GM19372 (cell line): Measurements from ENCODE around the gene KLHL36.

ENCODE experiments used
- ATAC-seq: cut with Tn5 transposase; IDR thresholded peaks from one replicate; pipeline ENCODE4 v1.9.1; 2021; ENCODE audit warnings: mild to moderate bottlenecking, low read depth, moderate library complexity; ENCODE audit not compliant: unreplicated experiment

KLHL36 gene

DNA sequence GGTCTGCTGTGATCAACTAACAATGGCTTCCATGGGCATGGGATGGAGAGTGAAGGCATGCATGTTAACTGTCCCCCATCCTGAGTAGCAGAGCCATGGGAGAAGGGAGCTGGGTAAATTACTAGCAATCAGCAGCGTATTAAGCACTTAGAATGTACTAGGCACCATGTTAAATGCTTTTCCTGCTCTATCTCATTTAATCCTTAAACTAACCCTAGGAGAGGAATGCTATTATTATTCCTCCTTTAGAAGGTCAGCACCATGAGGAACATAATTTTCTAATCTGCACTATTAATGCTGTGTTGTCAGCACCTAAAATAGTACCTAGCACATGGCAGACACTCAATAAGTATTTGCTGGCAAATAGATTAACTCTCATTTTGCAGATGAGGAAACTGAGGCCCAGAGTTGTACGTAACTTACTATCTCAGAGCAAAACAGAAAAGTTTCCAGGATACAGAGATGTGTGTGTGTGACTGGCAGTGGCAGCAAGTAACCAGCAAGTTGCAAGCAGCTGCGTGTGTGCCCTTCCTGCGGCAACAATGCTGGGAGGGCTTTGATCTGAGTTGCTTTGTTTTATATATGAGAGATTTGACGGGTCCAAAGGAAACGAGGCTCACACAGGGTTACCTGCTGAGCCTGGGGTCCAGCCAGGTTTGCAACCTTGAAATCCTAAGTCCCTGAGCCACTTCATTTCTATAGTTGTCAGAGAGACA, 6.5 kb upstream of the KLHL36 start:
- ATAC-seq = no peak

GRCh38 chr16:84643180-84643583, 5.1 kb upstream of the KLHL36 start:
- no peak for ATAC-seq

DNA sequence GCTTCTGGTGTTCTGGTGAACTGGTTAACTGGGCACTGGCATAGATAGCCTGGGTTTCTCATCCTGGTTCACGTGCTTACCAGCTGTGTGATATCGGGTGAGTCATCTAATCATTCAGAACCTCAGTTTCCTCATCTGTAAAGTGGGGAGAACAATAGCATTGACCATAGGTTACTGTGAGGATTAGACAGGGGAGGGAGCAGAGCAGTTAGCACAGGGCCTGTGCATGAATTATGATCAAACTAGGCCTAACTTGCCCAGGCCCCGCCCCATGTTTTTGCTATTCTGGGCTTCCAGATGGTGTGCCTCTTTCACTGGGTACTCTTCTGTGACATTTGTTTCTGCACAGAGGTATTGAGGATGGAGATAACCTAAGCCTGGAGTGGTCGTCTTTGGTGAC, 4.6 kb upstream of the KLHL36 start:
- no peak for ATAC-seq

DNA sequence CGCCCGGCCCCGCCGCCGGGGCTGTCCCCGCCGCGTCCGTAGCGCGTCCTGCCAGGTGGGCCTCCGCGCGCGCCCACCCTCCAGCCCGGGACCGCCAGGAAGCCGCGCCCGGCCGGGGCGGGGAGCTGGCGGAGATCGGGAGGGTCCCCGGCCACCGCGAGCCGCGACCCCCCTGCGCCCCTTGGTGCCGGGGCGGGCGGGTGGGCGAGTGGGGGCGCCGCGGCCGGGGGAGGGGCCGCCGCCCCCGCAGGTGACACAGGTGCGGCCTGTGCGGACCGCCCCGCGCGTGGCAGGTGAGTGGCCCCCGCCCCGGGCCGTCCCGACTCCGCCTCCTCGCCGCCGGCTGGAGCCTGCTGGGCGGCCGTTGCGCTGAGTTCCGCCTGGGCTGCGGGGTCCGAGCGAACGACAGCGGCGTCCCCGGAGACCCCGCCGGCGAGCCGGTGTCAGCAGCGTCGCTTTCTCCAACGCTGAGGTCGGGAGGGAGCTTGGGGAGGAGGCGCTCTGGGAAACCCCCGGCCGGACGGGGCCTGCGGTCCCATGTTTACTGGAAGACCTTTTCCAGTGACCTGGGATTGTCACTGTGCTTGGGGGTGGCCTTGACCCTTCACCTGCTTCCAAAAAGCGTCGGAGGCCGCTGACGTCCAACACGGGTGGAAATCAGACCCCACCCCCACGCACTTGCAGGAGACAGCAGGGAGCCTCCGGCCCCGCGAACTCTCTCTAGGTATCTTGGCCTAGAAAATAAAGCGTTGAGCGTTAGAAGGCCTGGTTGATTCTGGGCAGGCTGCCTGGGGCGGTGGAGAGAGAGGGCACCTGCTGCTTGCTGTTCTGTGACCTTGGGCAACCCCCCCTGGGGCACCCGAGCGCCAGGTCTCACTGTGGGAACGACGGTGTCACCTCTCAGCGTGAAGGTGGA, 542 bp downstream of the KLHL36 start:
- ATAC-seq = peak; percentile 77

DNA sequence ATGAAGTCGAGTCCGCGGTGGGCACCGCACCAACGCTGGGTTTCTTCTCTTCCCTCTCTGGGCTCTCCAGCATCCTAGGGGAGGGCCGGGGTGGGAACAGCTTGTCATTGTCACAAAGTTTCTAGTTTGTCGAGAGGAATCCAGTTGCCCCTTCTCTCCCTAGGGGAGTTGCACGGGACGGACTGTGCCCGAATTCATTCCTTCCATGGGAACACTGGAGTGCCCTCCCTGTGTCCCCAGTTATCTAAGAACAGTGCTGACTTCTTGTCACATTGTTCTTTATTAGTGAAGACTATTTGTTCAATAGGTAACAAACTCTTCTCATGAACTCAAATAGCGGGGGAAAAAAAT, 1.2 kb downstream of the KLHL36 start:
- ATAC-seq = no peak

DNA sequence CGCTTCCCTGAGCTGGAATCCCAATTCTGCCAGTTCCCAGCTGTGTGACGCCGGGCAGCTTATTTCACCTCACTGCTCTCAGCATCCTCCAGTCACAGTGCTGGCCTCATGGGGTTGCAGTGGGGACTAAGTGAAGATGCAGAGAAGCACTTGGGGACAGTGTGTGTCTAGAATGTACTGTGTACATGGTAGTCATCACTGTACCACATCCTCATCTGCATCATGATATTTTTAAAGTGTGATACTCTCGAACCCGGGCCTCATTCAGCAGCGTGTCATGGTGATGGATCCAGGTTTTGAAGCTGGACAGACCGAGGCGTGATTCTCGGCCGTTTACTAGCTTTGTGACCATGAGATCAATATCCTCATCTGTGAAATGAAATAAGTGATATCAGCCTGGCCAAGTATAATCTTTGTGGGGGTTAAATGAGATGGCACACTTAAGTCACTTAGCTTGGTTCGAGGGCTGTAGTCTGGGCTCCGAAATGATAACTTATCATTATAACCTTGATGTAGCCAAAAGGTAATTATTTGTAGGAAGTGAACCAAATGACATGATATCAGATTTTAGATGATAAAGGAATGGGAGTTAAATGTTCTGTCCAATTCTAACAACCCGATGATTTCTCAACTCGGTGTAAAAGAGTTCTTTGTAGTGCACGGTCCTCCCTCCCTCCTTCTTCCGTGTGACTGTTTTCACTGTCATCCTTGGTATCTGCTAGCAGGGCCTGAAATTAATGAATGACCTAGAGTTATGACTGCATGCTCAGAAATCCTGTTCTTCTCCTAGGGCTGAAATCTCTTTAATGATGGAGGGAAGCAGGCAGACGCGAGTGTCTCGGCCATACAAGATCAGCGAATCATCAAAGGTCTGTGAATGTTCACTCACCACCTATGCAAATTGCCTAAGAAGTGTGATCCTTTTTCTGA, 2.0 kb downstream of the KLHL36 start:
- no peak for ATAC-seq

GRCh38 chr16:84652566-84652965, 4.3 kb downstream of the KLHL36 start:
- no peak for ATAC-seq

DNA sequence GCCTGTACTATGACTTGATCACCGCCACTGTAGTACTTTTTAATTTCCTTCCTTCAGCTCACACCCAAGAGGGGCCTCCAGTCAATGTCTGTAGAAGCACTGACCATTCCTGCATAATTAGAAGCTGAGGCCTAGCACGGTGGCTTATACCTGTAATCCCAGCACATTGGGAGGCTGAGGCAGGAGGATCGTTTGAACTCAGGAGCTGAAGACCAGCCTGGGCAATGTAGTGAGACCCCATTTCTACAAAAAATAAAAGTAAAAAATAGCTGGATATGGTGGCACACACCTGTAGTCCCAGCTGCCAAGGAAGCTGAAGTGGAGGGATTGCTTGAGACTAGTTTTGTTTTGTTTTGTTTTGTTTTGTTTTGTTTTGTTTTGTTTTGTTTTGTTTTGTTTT, 5.9 kb downstream of the KLHL36 start:
- no peak for ATAC-seq

- no peak for ATAC-seq
Measured at GRCh38 chr16:84654998-84655397, 6.7 kb downstream of the KLHL36 start.

DNA sequence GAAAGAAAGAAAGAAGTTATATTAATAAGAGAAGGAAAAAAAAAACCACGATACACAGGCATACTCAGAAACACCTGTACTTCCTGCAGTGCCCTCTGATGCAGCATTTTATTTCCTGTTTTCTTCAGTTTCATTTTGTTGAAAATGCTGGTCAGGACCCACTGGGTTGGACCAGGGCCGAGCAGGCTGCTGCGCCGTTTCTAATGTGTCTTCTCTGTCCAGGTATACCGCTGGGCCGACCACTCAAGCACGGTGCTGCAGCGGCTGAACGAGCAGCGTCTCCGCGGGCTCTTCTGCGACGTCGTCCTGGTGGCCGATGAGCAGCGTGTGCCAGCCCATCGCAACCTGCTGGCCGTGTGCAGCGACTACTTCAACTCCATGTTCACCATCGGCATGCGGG, 8.3 kb downstream of the KLHL36 start:
- no peak for ATAC-seq

DNA sequence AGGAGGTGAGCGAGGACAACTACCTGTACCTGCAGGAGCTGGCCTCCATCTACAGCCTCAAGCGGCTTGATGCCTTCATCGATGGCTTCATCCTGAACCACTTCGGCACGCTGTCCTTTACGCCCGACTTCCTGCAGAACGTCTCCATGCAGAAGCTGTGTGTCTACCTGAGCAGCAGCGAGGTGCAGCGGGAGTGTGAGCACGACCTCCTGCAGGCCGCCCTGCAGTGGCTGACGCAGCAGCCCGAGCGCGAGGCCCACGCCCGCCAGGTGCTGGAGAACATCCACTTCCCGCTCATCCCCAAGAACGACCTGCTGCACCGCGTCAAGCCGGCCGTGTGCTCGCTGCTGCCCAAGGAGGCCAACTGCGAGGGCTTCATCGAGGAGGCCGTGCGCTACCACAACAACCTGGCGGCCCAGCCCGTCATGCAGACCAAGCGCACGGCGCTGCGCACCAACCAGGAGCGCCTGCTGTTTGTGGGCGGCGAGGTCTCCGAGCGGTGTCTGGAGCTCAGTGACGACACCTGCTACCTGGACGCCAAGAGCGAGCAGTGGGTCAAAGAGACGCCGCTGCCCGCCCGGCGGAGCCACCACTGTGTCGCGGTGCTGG, 9.0 kb downstream of the KLHL36 start:
- ATAC-seq = no peak

DNA sequence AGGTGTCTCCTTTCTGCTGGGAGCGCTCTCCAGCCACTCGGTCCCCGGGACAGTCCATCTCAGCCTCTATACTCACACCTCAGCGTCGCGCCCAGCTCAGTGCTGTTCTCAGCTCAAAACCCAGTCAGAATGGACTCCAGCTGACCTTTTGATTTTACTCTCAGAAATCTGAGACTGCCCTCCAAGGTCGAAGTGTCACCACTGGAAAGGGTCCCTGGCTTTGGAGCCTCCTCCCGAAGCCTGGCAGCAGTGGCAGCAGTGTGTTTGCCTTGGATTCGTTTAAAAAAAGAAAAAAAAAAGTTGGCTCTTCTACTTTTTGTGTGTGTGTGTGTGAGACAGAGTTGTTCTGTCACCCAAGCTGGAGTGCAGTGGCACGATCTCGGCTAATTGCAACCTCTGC, 10.4 kb downstream of the KLHL36 start:
- no peak for ATAC-seq

- no peak for ATAC-seq
Measured at GRCh38 chr16:84659656-84660300, 11.5 kb downstream of the KLHL36 start.

DNA sequence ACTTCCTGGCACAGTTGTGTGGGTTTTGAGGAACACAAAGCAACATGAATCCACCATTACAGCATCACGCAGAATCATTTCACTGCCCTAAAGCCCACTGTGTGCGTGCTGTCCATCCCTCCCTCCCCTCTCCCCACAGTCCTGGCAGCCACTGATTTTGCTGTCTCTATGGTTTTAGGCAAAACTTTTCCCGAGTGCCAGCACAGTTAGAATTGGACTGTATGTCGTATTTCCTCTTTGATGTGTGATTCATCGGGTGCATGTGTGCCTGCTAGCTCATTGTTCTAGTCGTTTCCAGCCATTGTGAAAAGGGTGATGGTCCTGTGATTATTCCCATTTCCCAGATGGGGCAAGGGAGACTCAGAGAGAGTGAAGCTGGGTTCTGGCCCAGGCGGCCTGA, 12.7 kb downstream of the KLHL36 start:
- ATAC-seq = no peak

DNA sequence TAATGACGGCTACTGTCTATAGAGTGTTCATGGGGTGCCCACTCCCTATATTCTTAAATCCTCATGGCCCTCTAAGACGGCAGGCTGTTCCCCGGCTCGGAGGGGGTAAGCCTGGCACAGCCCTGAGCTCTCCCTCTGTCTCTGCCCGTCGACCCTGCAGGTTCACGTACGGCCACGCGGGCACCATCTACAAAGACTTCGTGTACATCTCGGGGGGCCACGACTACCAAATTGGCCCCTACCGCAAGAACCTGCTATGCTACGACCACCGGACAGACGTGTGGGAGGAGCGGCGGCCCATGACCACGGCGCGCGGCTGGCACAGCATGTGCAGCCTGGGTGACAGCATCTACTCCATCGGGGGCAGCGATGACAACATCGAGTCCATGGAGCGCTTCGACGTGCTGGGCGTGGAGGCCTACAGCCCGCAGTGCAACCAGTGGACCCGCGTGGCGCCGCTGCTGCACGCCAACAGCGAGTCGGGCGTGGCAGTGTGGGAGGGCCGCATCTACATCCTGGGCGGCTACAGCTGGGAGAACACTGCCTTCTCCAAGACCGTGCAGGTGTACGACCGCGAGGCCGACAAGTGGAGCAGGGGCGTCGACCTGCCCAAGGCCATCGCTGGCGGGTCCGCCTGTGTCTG, 13.2 kb downstream of the KLHL36 start:
- ATAC-seq = no peak

GRCh38 chr16:84662471-84662870, 14.2 kb downstream of the KLHL36 start:
- ATAC-seq = no peak

DNA sequence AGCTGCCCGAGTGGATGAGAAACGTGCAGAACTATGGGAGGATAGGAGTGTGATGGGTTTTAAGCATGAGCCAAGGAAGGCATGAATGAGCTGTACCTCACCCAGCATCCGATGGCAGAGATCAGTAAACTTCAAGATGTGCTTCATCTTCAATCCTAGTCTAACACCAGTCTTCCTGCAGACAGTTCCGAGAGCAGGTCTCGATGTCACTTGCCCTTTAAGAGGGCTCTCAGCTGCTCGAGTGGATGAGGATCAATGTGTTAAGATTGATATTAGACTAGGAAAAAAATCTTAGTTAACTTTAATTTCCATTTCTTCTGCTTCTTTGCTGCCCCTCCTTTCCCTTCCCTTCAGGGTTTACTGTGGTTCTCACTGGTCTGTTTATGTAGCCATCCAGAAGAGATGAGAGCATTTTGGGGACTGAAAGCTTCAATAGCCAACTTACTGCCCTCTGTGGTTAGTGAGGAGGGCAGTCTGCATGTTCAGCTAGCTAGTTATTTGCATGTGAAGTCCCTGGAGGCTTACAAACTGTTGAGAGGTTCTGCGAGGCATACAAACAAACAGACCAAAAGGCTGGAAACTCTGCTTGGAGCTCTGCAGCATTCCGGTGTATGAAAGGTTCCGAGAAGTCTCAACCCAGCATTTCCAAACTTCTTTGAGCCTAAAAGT, 15.3 kb downstream of the KLHL36 start:
- peak; percentile 70 for ATAC-seq

GRCh38 chr16:84665359-84665758, 17.0 kb downstream of the KLHL36 start:
- ATAC-seq = no peak

DNA sequence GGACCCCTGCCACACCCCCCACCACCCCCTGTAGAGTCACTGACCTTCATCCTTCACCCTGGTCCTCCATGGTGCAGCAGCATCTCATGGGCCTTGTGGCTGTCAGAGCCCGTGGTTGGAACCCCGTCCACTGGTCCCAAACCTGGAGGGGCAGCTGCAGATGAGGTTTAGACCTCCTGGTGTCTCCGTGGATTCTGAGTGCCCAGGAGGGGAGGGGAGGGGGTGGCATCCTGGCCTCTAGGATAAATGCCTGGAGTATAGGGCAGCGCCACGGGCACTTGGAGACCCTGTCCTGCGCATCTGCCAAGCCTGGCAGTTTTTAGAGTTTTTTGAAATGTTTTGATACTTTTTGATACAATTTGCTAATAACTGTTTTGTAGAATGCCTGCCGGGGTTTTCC, 17.5 kb downstream of the KLHL36 start:
- no peak for ATAC-seq
